ENCODE results near the gene NRM. TPM values are rescaled to one million over a fixed set of nuclear protein-coding genes. Genes with fewer than 3 reads are reported as not detected.
"Not testable (repeated sequence)": the region's sequence is repeated elsewhere in the genome, so short reads cannot be mapped to it uniquely, and the experiment has no call there.

The NRM gene
- total RNA-seq, 1 donor from 2014 or later: 35.5 TPM

GRCh38 chr6:30676660-30677285 lies 14.0 kb downstream of the NRM start:
- H3K4me3 Mint-ChIP-seq (ENCODE audit: low read depth): no peak overlapping the region
- DNase-seq (ENCODE audit: low spot score, unreplicated experiment): no peak
- no peaks in the 10 kb centered on the region for H3K27me3 Mint-ChIP-seq
- peaks cover 11% of the 10 kb centered on the region for H3K36me3 Mint-ChIP-seq (ENCODE audit: insufficient read depth)
- no peaks in the 10 kb centered on the region for H3K9me3 Mint-ChIP-seq (ENCODE audit: low read depth)
- peaks cover 2% of the 10 kb centered on the region for H3K4me1 Mint-ChIP-seq (ENCODE audit: low read depth)
- no peak for TF ChIP-seq CTCF (IDR thresholded peaks at IDR 0.05; ENCODE audit: unreplicated experiment)
- H3K27ac Mint-ChIP-seq: no peak overlapping the region

GRCh38 chr6:30672445-30673253 lies 18.1 kb downstream of the NRM start, which contains the start of gene DHX16:
Gene DHX16 (minus strand): TSS chr6:30673006. CDS start chr6:30672841, 165 bp downstream.
- Mint-ChIP-seq H3K9me3 (ENCODE audit: low read depth) (no peaks in the 10 kb centered on the region), H3K4me1 (ENCODE audit: low read depth) (peaks cover 6% of the 10 kb centered on the region), H3K27me3 (no peaks in the 10 kb centered on the region), H3K27ac (peak within 1 kb of the TSS; percentile 95), H3K4me3 (ENCODE audit: low read depth) (peak within 1 kb of the TSS; percentile 89), H3K36me3 (ENCODE audit: insufficient read depth) (peaks cover 15% of the 10 kb centered on the region)
- peak; percentile 88 for DNase-seq (ENCODE audit: low spot score, unreplicated experiment)
- peak; percentile 87 for TF ChIP-seq CTCF (IDR thresholded peaks at IDR 0.05; ENCODE audit: unreplicated experiment)

DNA sequence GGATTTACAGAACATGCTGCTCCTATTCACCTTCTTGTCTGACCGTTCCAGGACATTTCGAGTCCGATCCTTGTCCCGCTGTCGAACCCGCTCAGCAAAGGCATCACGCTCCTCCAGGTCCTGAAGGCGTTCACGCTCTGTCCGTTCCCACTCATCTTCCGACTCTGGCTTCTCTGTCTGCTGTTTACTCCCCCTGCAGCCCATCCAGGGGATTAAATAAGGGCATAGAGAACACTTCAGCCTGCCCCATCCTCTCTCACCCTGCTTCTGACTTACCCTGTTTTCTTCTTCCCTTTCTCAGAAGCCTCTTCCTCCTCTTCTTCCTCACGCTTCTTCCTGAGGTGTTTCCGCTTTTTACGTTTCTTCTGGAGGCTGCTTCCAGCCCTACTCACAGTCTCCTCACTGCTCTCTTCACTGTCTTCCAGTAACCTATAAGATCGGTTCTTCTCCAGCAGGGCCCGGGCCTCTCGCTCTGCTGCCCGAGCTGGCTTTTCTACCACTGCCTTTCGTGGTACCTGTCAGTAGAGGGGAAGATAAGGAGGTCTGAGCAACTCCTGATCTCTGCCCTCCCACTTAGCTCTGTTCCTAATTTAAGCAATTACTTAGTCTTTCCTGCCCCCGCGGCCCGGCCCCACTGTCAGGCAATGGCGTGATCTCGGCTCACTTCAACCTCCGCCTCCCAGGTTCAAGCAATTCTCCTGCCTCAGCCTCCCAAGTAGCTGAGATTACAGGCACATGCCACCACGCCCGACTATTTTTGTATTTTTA lies 19.8 kb downstream of the NRM start:
- TF ChIP-seq CTCF (IDR thresholded peaks at IDR 0.05; ENCODE audit: unreplicated experiment): peak; percentile 31
- H3K27ac Mint-ChIP-seq: peak overlapping the region; percentile 84
- peaks cover 9% of the 10 kb centered on the region for H3K36me3 Mint-ChIP-seq (ENCODE audit: insufficient read depth)

DNA sequence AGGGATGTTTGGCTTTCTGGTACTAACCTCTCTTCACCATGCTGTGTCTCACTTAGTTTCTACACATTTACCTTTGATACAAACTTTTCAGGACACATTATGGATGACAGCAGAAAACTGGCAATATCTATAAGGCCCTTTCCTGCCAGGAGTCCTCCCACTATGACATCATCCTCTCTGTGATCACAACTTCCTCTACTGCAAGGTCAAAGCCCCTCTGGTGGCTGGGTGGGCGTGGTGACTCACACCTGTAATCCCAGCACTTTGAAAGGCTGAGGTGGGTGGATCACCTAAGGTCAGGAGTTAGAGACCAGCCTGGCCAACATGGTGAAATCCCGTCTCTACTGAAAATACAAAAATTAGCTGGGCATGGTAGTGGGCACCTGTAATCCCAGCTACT lies 24.5 kb downstream of the NRM start:
- H3K27me3 Mint-ChIP-seq, H3K27ac Mint-ChIP-seq: not testable (repeated sequence)
- peaks cover 18% of the 10 kb centered on the region for H3K36me3 Mint-ChIP-seq (ENCODE audit: insufficient read depth)

More for the DNA sequence above, 19.8 kb downstream of the NRM start:
- Mint-ChIP-seq H3K4me3 (ENCODE audit: low read depth) (peak overlapping the region; percentile 89), H3K4me1 (ENCODE audit: low read depth) (peaks cover 6% of the 10 kb centered on the region), H3K9me3 (ENCODE audit: low read depth) (no peaks in the 10 kb centered on the region), H3K27me3 (no peaks in the 10 kb centered on the region)
- no peak for DNase-seq (ENCODE audit: low spot score, unreplicated experiment)

DNA sequence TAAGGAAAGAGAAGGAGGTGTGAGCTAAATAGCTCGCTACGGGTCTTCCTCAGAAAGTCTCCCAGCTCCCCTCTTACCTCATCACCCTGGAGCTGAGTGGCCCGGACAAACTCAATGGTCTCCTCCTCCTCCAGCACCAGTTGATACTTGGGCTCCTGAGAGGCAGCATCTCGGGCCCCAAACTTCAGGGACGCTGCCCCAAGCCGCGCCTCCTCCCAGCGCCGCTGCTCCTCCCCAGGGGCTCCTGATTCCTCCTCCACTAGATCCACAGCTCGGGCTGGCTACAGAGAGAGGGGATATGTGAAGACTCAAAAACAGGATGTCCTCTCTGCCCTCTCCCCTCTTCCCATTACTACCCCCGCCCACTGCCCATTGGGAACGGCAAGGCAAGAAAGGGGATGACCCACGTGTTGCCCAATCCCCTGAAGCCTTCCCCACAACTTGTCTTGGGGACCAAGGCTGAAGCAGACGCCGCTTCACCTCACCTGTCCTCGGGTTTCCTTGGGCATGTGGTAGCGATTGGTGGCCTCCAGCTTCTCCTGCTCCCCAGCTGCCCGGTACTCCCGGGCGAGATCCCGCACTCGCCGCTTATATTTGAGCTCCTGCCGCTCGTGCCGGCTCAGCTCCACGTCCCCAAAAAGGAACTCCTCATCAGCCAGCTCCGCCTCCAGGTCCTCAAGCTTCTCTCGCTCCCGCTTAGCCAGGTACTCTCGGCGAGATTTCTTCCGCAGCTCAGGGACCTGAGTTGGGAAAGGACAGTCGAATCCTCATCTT lies 25.6 kb downstream of the NRM start:
- Mint-ChIP-seq H3K4me1 (ENCODE audit: low read depth) (no peaks in the 10 kb centered on the region), H3K4me3 (ENCODE audit: low read depth) (no peak overlapping the region), H3K27ac (no peak overlapping the region), H3K27me3 (no peaks in the 10 kb centered on the region), H3K9me3 (ENCODE audit: low read depth) (no peaks in the 10 kb centered on the region), H3K36me3 (ENCODE audit: insufficient read depth) (peaks cover 12% of the 10 kb centered on the region)
- no peak for TF ChIP-seq CTCF (IDR thresholded peaks at IDR 0.05; ENCODE audit: unreplicated experiment)
- no peak for DNase-seq (ENCODE audit: low spot score, unreplicated experiment)

More for the DNA sequence above, 24.5 kb downstream of the NRM start:
- H3K4me3 Mint-ChIP-seq (ENCODE audit: low read depth); H3K9me3 Mint-ChIP-seq (ENCODE audit: low read depth); H3K4me1 Mint-ChIP-seq (ENCODE audit: low read depth); DNase-seq (ENCODE audit: low spot score, unreplicated experiment): not testable (repeated sequence)

- not testable (repeated sequence) for H3K4me3 Mint-ChIP-seq (ENCODE audit: low read depth); DNase-seq (ENCODE audit: low spot score, unreplicated experiment); H3K27ac Mint-ChIP-seq; H3K9me3 Mint-ChIP-seq (ENCODE audit: low read depth); H3K4me1 Mint-ChIP-seq (ENCODE audit: low read depth); H3K27me3 Mint-ChIP-seq
- peaks cover 26% of the 10 kb centered on the region for H3K36me3 Mint-ChIP-seq (ENCODE audit: insufficient read depth)
These were observed 32.9 kb downstream of the NRM start for GRCh38 chr6:30657922-30658321.

Measured in progenitor cell of endocrine pancreas (in vitro differentiated cells).